ENCODE data around the gene OSBPL1A.

DNA sequence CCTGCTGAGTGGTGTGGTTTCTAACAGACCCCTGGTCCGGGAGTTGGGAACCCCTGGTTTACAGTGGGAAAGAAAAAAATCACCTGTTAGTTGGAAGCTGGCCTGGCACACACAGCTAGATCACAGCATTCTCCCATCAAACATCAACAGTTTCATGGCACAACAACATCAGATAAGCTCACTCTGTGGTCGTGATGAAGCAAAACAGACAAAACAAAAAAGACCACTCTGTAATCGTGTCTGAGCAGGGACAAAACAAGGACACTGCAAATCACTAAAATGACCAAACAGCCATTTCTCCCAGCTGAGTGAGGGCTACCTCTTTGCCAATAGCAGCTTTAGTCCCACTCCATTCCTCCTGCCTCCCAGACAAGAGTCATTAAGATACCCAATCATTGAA is 19.9 kb upstream of the OSBPL1A start:
- TF ChIP-seq POLR2A (IDR thresholded peaks at IDR 0.05) (no peak), POLR2AphosphoS5 (IDR thresholded peaks at IDR 0.05) (no peak), EP300 (IDR thresholded peaks at IDR 0.05) (no peak)
- TF ChIP-seq, protein P1, sequence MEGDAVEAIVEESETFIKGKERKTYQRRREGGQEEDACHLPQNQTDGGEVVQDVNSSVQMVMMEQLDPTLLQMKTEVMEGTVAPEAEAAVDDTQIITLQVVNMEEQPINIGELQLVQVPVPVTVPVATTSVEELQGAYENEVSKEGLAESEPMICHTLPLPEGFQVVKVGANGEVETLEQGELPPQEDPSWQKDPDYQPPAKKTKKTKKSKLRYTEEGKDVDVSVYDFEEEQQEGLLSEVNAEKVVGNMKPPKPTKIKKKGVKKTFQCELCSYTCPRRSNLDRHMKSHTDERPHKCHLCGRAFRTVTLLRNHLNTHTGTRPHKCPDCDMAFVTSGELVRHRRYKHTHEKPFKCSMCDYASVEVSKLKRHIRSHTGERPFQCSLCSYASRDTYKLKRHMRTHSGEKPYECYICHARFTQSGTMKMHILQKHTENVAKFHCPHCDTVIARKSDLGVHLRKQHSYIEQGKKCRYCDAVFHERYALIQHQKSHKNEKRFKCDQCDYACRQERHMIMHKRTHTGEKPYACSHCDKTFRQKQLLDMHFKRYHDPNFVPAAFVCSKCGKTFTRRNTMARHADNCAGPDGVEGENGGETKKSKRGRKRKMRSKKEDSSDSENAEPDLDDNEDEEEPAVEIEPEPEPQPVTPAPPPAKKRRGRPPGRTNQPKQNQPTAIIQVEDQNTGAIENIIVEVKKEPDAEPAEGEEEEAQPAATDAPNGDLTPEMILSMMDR (IDR thresholded peaks at IDR 0.05) = no peak

All from suprapubic skin (tissue), 4 donors.